Transverse colon (tissue), 4 donors: ENCODE results near the gene AK3. TPM values are rescaled to one million over a fixed set of nuclear protein-coding genes. Genes with fewer than 3 reads are reported as not detected.

Source experiments
- DNase-seq: peaks from one replicate; pipeline ENCODE4 v3.0.0-alpha.2; 2019
- H3K27ac ChIP-seq, 4 donors: fragments of 200-600 bp; sonication (generic); 2 replicates each; pipeline ENCODE4 v1.5.1; 2016 to 2018; ENCODE audit warnings: inconsistent platforms in 4 of 4
- H3K27me3 ChIP-seq: fragments of 200-600 bp; sonication (generic); 2 replicates; pipeline ENCODE4 v1.5.1; 2017; ENCODE audit warnings: inconsistent platforms
- H3K36me3 ChIP-seq, 4 donors: fragments of 200-600 bp; sonication (generic); 2 replicates each; pipeline ENCODE4 v1.5.1; 2017 to 2019; ENCODE audit warnings: inconsistent platforms in 4 of 4
- H3K4me1 ChIP-seq, 4 donors: fragments of 200-600 bp; sonication (generic); 2 replicates each; pipeline ENCODE4 v1.5.1; 2017 to 2020; ENCODE audit warnings: inconsistent platforms in 4 of 4
- H3K4me3 ChIP-seq, 4 donors: fragments of 200-600 bp; sonication (generic); 1 replicate in 1 of 4; 2 replicates in 3 of 4; pipeline versions ENCODE4 v1.5.1 to v1.6.1; 2017 to 2019; ENCODE audit warnings: inconsistent platforms in 4 of 4
- H3K9me3 ChIP-seq, 2 donors: fragments of 200-600 bp; sonication (generic); 2 replicates each; pipeline ENCODE4 v1.5.1; 2017 to 2019; ENCODE audit warnings: inconsistent platforms in 2 of 2
- EP300 ChIP-seq: sonication (generic); formaldehyde crosslinking; IDR thresholded peaks from one replicate; pipeline ENCODE4 v1.6.1; 2017; ENCODE audit warnings: antibody characterized with exemption, low read depth
- POLR2A ChIP-seq: fragments of 450-650 bp; IDR thresholded peaks from one replicate; pipeline ENCODE4 v1.6.1; 2016; ENCODE audit warnings: antibody characterized with exemption, mild to moderate bottlenecking, moderate library complexity
- POLR2AphosphoS5 ChIP-seq, 3 donors: sonication (generic); formaldehyde crosslinking; IDR thresholded peaks; one replicate each; pipeline ENCODE4 v1.6.1; 2016; ENCODE audit warnings: antibody characterized with exemption in 3 of 3
- WGBS, 2 donors: methylation state at CpG; one replicate each; pipeline ENCODE4 v1.1.5; 2018; ENCODE audit warnings: low coverage in 1 of 2; 5-methylcytosine and 5-hydroxymethylcytosine counted together
- in situ Hi-C, 4 donors: fragments of 200-750 bp; cut with MboI; loops; one replicate each; pipeline versions ENCODE4 v1.15.0 to v1.15.1; 2017; ENCODE audit warnings: low sequenced_read_pairs in 3 of 4, low pct_ligation_motif_present in 1 of 4, low pct_unique_long_range_greater_than_20kb in 1 of 4
- intact Hi-C: fragments of 100-400 bp; cut with DNase I; formaldehyde crosslinking; loops from one replicate; pipeline ENCODE4 v1.15.1; 2023; ENCODE audit warnings: low total_unique reads
- total RNA-seq, 4 donors: library from RNA; depleted of rRNA; stranded (reverse); fragments of >200 nt; gene quantifications; one replicate each; pipeline ENCODE4 v1.1.0, GENCODE V29; 2016
- TF ChIP-seq, protein P1 (sequence below), 5 experiments: fragments of 200-600 bp in 3 of 5; fragments of 450-650 bp in 2 of 5; sonication (generic) in 3 of 5; IDR thresholded peaks; 1 replicate in 2 of 5; 2 replicates in 3 of 5; pipeline ENCODE4 v1.5.1; 2016 to 2017; ENCODE audit warnings: antibody characterized with exemption in 5 of 5, inconsistent platforms in 3 of 5, mild to moderate bottlenecking in 2 of 5, moderate library complexity in 1 of 5

Gene AK3
- total RNA-seq, 4 donors from 2014 or later: 25.9 to 121 (median 82.3) TPM

DNA sequence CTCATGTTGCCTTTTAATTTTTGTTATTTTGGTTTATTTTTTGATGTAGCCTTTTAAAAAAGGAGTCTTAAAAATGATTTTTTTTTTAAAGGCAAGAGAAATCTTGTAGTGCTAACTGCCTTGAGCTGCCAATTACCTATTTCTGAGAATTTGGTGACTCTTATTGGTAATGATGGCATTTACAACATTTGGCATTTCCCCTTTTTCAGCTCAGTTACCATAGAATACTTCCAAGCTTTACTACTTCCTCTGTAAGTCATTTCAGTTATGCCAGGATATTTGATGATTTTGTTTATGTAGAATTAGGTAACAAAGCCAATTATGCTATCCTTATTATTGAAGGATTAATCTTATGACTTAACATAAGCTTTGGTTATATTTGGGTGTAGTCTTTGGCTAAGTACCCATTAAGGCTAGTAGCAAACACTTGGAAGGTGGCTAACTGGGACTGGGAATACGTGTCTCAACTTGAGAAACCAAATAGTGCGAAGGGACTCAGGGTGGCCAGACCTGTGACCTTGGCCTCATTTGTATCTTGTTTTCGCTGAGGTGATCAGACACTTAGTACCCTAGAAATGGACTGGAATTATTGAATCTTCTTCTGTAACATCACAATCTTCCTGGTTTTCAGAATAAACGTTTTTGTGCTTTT, 33.9 kb downstream of the AK3 start:
- Histone ChIP-seq H3K36me3 (peaks cover 0 to 46% (median 8%) of the 10 kb centered on the region in 4 donors), H3K27me3 (no peaks in the 10 kb centered on the region), H3K4me3 (no peak overlapping the region), H3K9me3 (no peaks in the 10 kb centered on the region), H3K4me1 (no peaks in the 10 kb centered on the region), H3K27ac (no peak overlapping the region)
- in situ Hi-C loops: no loop called here
- intact Hi-C loops: no loop called here
- WGBS, 2 donors: 67 to 78% methylated on average over 4 of the region's 4 CpGs
- TF ChIP-seq, protein P1, sequence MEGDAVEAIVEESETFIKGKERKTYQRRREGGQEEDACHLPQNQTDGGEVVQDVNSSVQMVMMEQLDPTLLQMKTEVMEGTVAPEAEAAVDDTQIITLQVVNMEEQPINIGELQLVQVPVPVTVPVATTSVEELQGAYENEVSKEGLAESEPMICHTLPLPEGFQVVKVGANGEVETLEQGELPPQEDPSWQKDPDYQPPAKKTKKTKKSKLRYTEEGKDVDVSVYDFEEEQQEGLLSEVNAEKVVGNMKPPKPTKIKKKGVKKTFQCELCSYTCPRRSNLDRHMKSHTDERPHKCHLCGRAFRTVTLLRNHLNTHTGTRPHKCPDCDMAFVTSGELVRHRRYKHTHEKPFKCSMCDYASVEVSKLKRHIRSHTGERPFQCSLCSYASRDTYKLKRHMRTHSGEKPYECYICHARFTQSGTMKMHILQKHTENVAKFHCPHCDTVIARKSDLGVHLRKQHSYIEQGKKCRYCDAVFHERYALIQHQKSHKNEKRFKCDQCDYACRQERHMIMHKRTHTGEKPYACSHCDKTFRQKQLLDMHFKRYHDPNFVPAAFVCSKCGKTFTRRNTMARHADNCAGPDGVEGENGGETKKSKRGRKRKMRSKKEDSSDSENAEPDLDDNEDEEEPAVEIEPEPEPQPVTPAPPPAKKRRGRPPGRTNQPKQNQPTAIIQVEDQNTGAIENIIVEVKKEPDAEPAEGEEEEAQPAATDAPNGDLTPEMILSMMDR (IDR thresholded peaks at IDR 0.05): no peak
- no peak for TF ChIP-seq POLR2A
- no peak for TF ChIP-seq EP300
- no peak for TF ChIP-seq POLR2AphosphoS5 (IDR thresholded peaks at IDR 0.05)
- no peak for DNase-seq

- TF ChIP-seq, protein P1 (IDR thresholded peaks at IDR 0.05): no peak
- TF ChIP-seq POLR2A (no peak), EP300 (no peak), POLR2AphosphoS5 (IDR thresholded peaks at IDR 0.05) (no peak)
- H3K27ac ChIP-seq: no peak overlapping the region
- intact Hi-C loops: no loop called here
- WGBS, 2 donors: 46 to 56% methylated on average over 2 of the region's 2 CpGs
- peaks cover 0 to 50% (median 6%) of the 10 kb centered on the region in 4 donors for H3K36me3 ChIP-seq
- H3K4me3 ChIP-seq: no peak overlapping the region
- DNase-seq: no peak
- no peaks in the 10 kb centered on the region for H3K9me3 ChIP-seq
- in situ Hi-C loops: no loop called here
- H3K4me1 ChIP-seq: no peaks in the 10 kb centered on the region
- H3K27me3 ChIP-seq: no peaks in the 10 kb centered on the region
Measured at GRCh38 chr9:4706021-4706420, 35.0 kb downstream of the AK3 start.

- Histone ChIP-seq H3K4me1 (no peaks in the 10 kb centered on the region), H3K9me3 (no peaks in the 10 kb centered on the region), H3K27me3 (no peaks in the 10 kb centered on the region), H3K36me3 (peaks cover 0 to 59% (median 4%) of the 10 kb centered on the region in 4 donors), H3K4me3 (no peak overlapping the region), H3K27ac (no peak overlapping the region)
- no peak for TF ChIP-seq EP300
- TF ChIP-seq POLR2A: no peak
- TF ChIP-seq POLR2AphosphoS5 (IDR thresholded peaks at IDR 0.05): no peak
- TF ChIP-seq, protein P1 (IDR thresholded peaks at IDR 0.05): no peak
- 84 to 88% methylated on average over 2 of the region's 2 CpGs for WGBS, 2 donors
- intact Hi-C loops: no loop called here
- in situ Hi-C loops: no loop called here
- no peak for DNase-seq
Measured at GRCh38 chr9:4704129-4704528, 36.9 kb downstream of the AK3 start.

GRCh38 chr9:4701526-4701925, 39.5 kb downstream of the AK3 start:
- DNase-seq: no peak
- H3K4me1 ChIP-seq: no peaks in the 10 kb centered on the region
- in situ Hi-C loops (no loop called here), intact Hi-C loops (no loop called here)
- no peaks in the 10 kb centered on the region for H3K9me3 ChIP-seq
- TF ChIP-seq, protein P1 (IDR thresholded peaks at IDR 0.05): no peak
- no peak for TF ChIP-seq POLR2AphosphoS5 (IDR thresholded peaks at IDR 0.05)
- no peak for TF ChIP-seq POLR2A
- no peak for TF ChIP-seq EP300
- H3K4me3 ChIP-seq: no peak overlapping the region
- H3K27me3 ChIP-seq: no peaks in the 10 kb centered on the region
- 62 to 80% methylated on average over 1 of the region's 1 CpG for WGBS, 2 donors
- no peak overlapping the region for H3K27ac ChIP-seq
- H3K36me3 ChIP-seq: peaks cover 0 to 66% (median 12%) of the 10 kb centered on the region in 4 donors
